Hepatocyte (in vitro differentiated cells): Measurements from ENCODE around the gene POLR2F.

ENCODE experiments used
- CTCF ChIP-seq: fragments of 200-600 bp; sonication (generic); IDR thresholded peaks from 2 replicates; pipeline ENCODE4 v1.5.1; 2016; ENCODE audit warnings: antibody characterized with exemption, mild to moderate bottlenecking; ENCODE audit not compliant: poor library complexity
- EZH2 ChIP-seq: fragments of 200-600 bp; sonication (generic); IDR thresholded peaks from 2 replicates; pipeline ENCODE4 v1.6.1; 2016; ENCODE audit warnings: antibody characterized with exemption, mild to moderate bottlenecking, borderline replicate concordance
- EZH2phosphoT487 ChIP-seq: fragments of 200-600 bp; sonication (generic); IDR thresholded peaks from one replicate; pipeline ENCODE4 v1.6.1; 2018; ENCODE audit warnings: antibody characterized with exemption, mild to moderate bottlenecking, low read depth, moderate library complexity; ENCODE audit not compliant: unreplicated experiment, severe bottlenecking

- no peak for TF ChIP-seq EZH2phosphoT487
- TF ChIP-seq CTCF = no peak
- TF ChIP-seq EZH2 = no peak
These were observed 28.8 kb downstream of the POLR2F start for GRCh38 chr22:37982151-37982785.
